ENCODE measurements around the gene CAMK4.

DNA sequence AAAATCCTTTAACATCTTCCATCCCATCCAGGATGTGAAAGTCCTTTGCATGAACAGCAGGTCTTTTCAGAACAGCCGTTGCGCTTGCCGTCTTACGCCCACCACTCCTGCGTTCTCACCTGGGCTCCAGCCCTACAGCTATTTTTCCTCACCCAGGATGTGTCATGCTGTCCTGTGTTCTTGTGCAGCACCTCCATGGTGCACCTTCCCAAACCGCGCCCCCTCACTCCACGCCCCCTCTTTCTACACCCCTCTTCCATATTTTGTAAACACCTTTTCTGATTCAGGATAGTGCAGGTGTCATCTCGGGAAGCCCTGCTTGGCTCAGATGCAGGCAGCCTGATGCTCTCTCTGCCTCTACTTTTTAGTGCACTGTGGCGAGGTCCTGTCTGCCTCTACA is 18.4 kb downstream of the CAMK4 start:
- TF ChIP-seq, protein P1, sequence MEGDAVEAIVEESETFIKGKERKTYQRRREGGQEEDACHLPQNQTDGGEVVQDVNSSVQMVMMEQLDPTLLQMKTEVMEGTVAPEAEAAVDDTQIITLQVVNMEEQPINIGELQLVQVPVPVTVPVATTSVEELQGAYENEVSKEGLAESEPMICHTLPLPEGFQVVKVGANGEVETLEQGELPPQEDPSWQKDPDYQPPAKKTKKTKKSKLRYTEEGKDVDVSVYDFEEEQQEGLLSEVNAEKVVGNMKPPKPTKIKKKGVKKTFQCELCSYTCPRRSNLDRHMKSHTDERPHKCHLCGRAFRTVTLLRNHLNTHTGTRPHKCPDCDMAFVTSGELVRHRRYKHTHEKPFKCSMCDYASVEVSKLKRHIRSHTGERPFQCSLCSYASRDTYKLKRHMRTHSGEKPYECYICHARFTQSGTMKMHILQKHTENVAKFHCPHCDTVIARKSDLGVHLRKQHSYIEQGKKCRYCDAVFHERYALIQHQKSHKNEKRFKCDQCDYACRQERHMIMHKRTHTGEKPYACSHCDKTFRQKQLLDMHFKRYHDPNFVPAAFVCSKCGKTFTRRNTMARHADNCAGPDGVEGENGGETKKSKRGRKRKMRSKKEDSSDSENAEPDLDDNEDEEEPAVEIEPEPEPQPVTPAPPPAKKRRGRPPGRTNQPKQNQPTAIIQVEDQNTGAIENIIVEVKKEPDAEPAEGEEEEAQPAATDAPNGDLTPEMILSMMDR (IDR thresholded peaks at IDR 0.05; ENCODE audit: poor library complexity, severe bottlenecking), result no peak
- TF ChIP-seq POLR2AphosphoS5 (IDR thresholded peaks at IDR 0.05), result no peak
- TF ChIP-seq TAF1 (IDR thresholded peaks at IDR 0.05; ENCODE audit: low read depth), result no peak
- no peak for TF ChIP-seq RAD21 (conservative IDR thresholded peaks at IDR 0.05)
- TF ChIP-seq, protein P2, sequence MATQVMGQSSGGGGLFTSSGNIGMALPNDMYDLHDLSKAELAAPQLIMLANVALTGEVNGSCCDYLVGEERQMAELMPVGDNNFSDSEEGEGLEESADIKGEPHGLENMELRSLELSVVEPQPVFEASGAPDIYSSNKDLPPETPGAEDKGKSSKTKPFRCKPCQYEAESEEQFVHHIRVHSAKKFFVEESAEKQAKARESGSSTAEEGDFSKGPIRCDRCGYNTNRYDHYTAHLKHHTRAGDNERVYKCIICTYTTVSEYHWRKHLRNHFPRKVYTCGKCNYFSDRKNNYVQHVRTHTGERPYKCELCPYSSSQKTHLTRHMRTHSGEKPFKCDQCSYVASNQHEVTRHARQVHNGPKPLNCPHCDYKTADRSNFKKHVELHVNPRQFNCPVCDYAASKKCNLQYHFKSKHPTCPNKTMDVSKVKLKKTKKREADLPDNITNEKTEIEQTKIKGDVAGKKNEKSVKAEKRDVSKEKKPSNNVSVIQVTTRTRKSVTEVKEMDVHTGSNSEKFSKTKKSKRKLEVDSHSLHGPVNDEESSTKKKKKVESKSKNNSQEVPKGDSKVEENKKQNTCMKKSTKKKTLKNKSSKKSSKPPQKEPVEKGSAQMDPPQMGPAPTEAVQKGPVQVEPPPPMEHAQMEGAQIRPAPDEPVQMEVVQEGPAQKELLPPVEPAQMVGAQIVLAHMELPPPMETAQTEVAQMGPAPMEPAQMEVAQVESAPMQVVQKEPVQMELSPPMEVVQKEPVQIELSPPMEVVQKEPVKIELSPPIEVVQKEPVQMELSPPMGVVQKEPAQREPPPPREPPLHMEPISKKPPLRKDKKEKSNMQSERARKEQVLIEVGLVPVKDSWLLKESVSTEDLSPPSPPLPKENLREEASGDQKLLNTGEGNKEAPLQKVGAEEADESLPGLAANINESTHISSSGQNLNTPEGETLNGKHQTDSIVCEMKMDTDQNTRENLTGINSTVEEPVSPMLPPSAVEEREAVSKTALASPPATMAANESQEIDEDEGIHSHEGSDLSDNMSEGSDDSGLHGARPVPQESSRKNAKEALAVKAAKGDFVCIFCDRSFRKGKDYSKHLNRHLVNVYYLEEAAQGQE (IDR thresholded peaks at IDR 0.05; ENCODE audit: borderline replicate concordance), result no peak

All from neural cell (in vitro differentiated cells).